K562 treated with DMSO at 1 percent for 12 hours (cell line): ENCODE results near the gene IZUMO1. TPM values are rescaled to one million over a fixed set of nuclear protein-coding genes. Genes with fewer than 3 reads are reported as not detected.

ENCODE experiments used
- total RNA-seq: library from RNA; unstranded; fragments of 300-600 nt; gene quantifications from 2 replicates; pipeline ENCODE4 v1.2.3, GENCODE V29; 2022; ENCODE audit not compliant: insufficient read depth

IZUMO1 gene
- total RNA-seq: 0.42 and 0.94 TPM in 2 replicates

GRCh38 chr19:48746738-48747575 lies at the start of gene IZUMO1:
IZUMO1 (minus strand) TSS chr19:48746909; CDS start chr19:48745859, 1,050 bp downstream.

GRCh38 chr19:48755084-48755641 lies 8.5 kb upstream of the IZUMO1 start, which contains the start of gene FGF21:
FGF21 (plus strand) TSS chr19:48755524; CDS start chr19:48756237, 713 bp downstream.

DNA sequence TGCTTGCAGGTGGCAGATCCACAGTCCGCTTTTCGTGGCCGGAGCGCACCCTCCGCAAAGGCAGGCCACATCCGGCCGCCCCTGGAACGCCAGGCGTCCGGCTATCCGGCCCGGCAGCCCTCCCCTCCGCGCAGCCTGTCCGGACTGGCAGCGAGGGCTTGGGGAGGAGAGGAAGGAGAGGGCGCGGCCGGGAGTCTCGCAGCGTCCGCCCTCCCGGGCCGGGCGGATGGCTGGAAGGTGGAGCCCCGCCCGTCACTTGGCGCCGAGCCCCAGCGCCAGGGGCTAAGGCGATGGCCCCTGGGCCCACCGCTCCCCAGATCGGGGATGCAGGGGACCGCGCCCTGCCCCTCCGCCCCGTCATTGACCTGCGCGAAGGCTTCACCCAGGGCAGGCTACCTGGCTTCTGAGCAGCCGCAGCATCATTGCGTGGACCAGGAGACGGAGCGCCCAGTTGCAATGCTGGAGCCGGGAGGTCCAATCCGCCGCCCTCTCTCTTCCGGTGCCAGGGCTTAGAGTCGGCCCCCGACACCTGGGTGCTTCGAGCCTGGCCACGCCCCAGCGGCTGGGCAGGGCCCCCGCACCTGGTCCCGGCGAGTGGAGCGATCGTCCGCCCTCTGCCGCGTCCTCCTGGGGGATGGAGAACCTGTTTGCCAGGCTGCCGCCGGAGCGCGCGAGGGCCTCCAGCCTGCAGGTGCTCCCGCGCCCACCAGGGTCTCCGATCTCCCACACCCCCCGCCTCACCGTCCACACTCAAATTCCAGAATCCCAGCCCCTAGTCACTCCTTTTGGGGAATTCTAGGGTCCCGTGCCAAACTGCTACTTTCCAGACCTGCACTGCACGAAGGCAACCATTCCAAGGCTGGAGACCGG lies 6.0 kb upstream of the IZUMO1 start, which contains the start of gene FUT1:
Gene FUT1 (minus strand): TSS at position 146 of the 870 bp plus-strand sequence. CDS start 1,360 bp downstream, outside the sequence.

DNA sequence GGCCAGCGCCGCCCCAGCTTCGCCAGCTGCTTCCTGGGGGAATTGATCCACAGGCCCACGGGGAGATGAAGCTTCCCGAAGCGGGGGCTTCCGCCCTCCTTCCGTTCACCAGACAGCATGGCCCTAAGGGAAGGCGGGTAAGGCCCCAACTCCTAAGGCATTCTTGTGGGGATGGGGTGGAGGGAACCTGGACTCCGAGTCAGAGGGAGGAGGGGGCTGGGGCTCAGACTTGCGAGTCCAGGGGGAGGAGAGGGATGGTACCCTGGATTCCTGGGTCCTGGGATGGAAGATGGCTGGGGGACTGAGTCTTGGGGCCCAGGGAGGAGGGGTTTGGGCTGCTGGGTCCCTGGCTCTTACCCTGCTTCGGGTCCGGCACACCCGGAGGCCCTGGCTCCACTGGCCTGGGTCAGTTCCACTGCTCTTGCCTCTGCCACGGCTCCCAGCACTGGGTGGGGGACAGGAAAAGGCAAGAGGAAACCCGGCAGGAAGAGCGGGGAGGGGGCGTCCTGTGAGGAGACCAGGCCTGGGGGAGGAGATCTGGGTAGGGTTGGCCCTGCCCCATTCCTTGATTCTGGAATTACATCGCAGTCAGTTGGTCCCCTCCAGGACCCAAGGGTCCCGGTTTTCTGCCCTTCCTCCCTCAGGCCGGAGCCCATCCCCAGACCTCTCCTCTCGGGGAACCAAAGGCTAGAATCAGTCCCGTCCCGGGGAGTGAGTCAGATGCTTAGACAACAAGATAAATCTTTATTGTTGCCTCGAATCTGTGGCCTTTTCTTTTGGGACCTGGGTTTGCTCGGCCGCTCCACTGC lies 6.3 kb downstream of the IZUMO1 start, which contains the start of gene RASIP1:
Gene RASIP1 (minus strand): TSS at position 447 of the 809 bp plus-strand sequence. CDS start 328 bp downstream, at position 119.

GRCh38 chr19:48719263-48720171 lies 27.2 kb downstream of the IZUMO1 start, which contains the start of gene MAMSTR:
MAMSTR (minus strand) TSS chr19:48719725; CDS start chr19:48719031, 694 bp downstream.

GRCh38 chr19:48695743-48696352 lies 50.9 kb downstream of the IZUMO1 start, which contains the start of gene FUT2:
FUT2 (plus strand) TSS chr19:48695971; CDS start chr19:48702957, 6,986 bp downstream.

Other genes starting within 250 kb of the IZUMO1 start
- 8.5 and 9.9 TPM in 2 replicates for gene LMTK3, start 235.1 kb downstream of the IZUMO1 start, total RNA-seq
- gene SULT2B1, start 194.7 kb downstream of the IZUMO1 start, total RNA-seq: 1.0 and 2.0 TPM in 2 replicates
- not detected in 2 replicates for gene SPACA4, start 140.2 kb downstream of the IZUMO1 start, total RNA-seq
- 1.2 TPM in 1 of 2 replicates, not detected in the other for gene FAM83E, start 131.8 kb downstream of the IZUMO1 start, total RNA-seq
- 5,080 and 6,810 TPM in 2 replicates for gene RPL18, start 127.7 kb downstream of the IZUMO1 start, total RNA-seq
- 7.6 and 8.2 TPM in 2 replicates for gene SPHK2, start 127.4 kb downstream of the IZUMO1 start, total RNA-seq
- gene DBP, start 109.5 kb downstream of the IZUMO1 start, total RNA-seq: 17.4 and 19.1 TPM in 2 replicates
- gene CA11, start 100.7 kb downstream of the IZUMO1 start, total RNA-seq: 14.8 and 24.9 TPM in 2 replicates
- 0.96 and 0.98 TPM in 2 replicates for gene NTN5, start 73.9 kb downstream of the IZUMO1 start, total RNA-seq
- 0.23 TPM in 1 of 2 replicates, not detected in the other for gene FUT2, start 50.9 kb downstream of the IZUMO1 start, total RNA-seq
- gene MAMSTR, start 27.2 kb downstream of the IZUMO1 start, total RNA-seq: 0.63 and 0.79 TPM in 2 replicates
- 8.6 and 9.0 TPM in 2 replicates for gene RASIP1, start 6.3 kb downstream of the IZUMO1 start, total RNA-seq
- 3.7 and 11.7 TPM in 2 replicates for gene FUT1, start 5.7 kb upstream of the IZUMO1 start, total RNA-seq
- not detected in 2 replicates for gene FGF21, start 8.6 kb upstream of the IZUMO1 start, total RNA-seq
- 67.2 and 83.7 TPM in 2 replicates for gene BCAT2, start 64.1 kb upstream of the IZUMO1 start, total RNA-seq
- 0.88 and 0.99 TPM in 2 replicates for gene HSD17B14, start 89.6 kb upstream of the IZUMO1 start, total RNA-seq
- gene PLEKHA4, start 121.7 kb upstream of the IZUMO1 start, total RNA-seq: 29.6 and 35.9 TPM in 2 replicates
- 73.5 and 96.0 TPM in 2 replicates for gene PPP1R15A, start 125.5 kb upstream of the IZUMO1 start, total RNA-seq
- gene TULP2, start 151.8 kb upstream of the IZUMO1 start, total RNA-seq: 0.88 and 1.4 TPM in 2 replicates
- gene NUCB1, start 153.4 kb upstream of the IZUMO1 start, total RNA-seq: 224 and 349 TPM in 2 replicates
- 2.6 and 3.0 TPM in 2 replicates for gene DHDH, start 186.8 kb upstream of the IZUMO1 start, total RNA-seq
- gene BAX, start 208.0 kb upstream of the IZUMO1 start, total RNA-seq: 81.3 and 96.0 TPM in 2 replicates
- 6,477 and 6,803 TPM in 2 replicates for gene FTL, start 218.4 kb upstream of the IZUMO1 start, total RNA-seq
- gene GYS1, start 246.4 kb upstream of the IZUMO1 start, total RNA-seq: 12.2 and 21.6 TPM in 2 replicates
- gene RUVBL2, start 247.0 kb upstream of the IZUMO1 start, total RNA-seq: 160 and 193 TPM in 2 replicates